Hepatocyte (in vitro differentiated cells): Measurements from ENCODE around the gene UBA5.

Experiments
- EZH2 ChIP-seq: fragments of 200-600 bp; sonication (generic); IDR thresholded peaks from 2 replicates; pipeline ENCODE4 v1.6.1; 2016; ENCODE audit warnings: antibody characterized with exemption, mild to moderate bottlenecking, borderline replicate concordance
- TF ChIP-seq, protein P1 (sequence below): fragments of 200-600 bp; sonication (generic); IDR thresholded peaks from 2 replicates; pipeline ENCODE4 v1.5.1; 2016; ENCODE audit warnings: antibody characterized with exemption, mild to moderate bottlenecking; ENCODE audit not compliant: poor library complexity

DNA sequence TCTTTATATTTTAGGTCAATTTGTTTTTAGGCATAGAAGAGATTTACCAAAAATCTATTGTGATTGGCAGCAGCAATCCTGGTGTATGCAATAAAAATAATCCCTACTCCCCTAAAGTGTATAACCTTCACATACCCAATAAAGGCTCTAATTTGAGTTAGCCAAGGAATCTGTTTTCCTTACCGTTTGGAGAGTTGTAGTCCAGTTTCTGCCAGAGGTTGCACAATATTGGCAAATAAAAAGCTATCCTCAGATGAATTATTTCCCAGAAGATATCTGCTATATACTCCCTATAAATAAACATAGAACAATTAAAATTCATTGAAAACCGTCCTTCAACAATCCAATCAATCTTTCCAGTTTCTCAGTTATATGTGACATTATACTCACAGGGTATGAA lies 32.0 kb upstream of the UBA5 start:
- TF ChIP-seq, protein P1, sequence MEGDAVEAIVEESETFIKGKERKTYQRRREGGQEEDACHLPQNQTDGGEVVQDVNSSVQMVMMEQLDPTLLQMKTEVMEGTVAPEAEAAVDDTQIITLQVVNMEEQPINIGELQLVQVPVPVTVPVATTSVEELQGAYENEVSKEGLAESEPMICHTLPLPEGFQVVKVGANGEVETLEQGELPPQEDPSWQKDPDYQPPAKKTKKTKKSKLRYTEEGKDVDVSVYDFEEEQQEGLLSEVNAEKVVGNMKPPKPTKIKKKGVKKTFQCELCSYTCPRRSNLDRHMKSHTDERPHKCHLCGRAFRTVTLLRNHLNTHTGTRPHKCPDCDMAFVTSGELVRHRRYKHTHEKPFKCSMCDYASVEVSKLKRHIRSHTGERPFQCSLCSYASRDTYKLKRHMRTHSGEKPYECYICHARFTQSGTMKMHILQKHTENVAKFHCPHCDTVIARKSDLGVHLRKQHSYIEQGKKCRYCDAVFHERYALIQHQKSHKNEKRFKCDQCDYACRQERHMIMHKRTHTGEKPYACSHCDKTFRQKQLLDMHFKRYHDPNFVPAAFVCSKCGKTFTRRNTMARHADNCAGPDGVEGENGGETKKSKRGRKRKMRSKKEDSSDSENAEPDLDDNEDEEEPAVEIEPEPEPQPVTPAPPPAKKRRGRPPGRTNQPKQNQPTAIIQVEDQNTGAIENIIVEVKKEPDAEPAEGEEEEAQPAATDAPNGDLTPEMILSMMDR, result no peak
- no peak for TF ChIP-seq EZH2
